MV-4-11 (cell line): ENCODE measurements around the gene SPOCK2.

ENCODE experiments used
- DNase-seq: peaks from one replicate; lab custom pipeline; 2025; lab: John Stamatoyannopoulos, UW

The SPOCK2 gene

DNA sequence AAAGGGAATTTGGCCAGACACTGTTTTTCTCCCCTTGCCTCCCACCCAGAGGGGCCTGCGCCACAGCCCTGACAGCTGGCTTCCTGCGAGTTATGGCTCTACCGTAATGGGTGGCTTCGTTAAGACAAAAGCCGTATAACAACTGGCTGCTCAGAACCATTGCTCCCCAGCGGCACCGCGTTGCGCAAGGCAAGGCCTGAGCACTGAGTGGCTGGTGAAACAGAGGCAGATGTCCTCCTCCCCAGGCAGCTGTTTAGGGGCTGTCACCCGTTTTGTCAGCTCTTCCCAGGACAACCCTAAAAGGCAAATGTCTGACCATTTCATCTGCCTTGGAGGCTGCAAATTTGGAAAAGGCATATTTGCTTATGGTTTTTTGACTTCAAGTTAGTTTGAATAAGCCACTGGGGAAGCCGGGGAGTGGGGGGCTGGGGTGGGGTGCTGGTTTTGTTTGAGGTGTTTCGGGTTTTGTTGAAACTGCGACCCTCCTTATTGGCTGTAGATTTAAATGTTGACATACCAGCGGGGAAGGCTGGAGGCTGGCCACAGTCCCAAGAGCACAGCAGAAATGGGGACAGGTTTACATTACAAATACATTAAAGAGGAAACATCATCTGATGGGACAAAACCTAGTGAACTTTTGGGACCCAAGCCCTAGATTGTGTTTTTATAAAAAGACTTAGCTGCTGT lies 681 bp upstream of the SPOCK2 start:
- peak; percentile 83 for DNase-seq

GRCh38 chr10:72087392-72087968 lies 871 bp downstream of the SPOCK2 start:
- no peak for DNase-seq

DNA sequence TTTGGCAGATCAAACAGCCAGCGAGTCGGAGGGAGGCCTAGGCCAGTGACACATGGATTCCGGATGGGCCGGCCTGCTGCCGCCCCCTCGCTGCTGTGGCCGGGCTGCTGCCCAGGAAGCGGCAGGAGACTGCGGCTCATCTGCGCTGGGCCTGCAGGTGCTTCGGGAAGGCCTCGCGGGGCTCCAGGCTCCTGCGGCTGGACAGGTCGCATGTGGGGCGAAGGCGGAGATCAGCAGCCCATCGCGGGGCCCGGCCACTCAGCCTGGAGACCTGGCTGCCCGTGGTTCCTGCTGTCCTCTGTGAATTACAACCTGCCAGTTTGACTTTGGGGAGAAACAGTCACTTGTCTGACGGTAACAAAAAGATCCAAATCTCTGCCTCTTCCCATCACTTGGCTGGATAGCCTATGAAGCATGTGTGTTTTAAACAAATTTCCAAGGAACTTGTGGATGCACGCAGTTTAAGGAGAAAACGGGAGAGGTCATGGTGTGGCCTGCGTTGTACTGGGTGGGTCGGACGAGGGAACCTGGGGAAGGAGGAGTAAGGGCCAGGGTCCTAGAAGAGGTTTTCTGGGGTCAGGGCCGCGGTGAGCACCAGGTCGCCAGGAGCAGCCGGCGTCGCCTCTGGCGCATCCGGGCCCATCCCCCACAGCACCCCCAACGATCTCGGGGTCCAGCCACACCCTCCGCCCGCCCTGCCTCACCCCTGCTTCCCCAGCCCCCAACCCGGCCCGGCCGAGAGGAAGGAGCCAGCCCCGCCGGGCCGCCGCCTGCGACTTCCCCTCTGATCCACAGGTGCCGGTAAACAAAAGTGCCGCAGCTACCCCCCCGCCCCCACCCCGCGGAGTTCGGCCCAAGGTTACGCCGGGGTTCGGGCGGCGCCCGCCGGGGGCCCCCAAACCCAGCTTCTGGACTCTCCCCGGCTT lies 1.6 kb downstream of the SPOCK2 start:
- DNase-seq = no peak

DNA sequence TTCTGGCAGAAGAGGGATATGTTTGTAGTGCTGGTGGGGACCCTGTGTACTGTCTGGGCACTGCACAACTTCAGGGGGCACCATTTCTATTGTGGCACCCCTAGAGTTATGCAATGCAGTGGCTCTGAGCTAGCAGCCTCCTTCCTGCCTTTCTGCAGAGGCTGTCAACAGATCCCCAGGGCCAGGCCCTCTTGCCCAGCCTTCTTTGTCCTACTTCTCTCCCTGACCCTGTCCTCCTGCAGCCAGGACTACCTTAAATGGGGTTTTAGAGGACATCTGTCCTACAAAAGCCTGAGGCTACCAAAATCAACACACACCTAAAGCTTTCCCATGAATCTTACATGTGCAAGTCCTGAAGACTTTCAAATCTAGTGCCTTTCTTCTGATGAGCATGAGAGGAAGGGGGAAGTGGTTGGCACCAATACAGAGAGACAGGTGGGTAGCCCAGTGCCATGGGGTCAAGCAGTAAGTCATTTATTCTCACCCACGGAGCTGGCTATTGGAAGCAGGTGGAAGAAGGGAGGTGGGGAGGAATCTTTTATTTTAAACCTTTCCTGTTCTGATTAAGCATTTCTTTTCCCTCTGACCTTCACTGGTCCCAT lies 2.4 kb downstream of the SPOCK2 start:
- DNase-seq = peak; percentile 13

DNA sequence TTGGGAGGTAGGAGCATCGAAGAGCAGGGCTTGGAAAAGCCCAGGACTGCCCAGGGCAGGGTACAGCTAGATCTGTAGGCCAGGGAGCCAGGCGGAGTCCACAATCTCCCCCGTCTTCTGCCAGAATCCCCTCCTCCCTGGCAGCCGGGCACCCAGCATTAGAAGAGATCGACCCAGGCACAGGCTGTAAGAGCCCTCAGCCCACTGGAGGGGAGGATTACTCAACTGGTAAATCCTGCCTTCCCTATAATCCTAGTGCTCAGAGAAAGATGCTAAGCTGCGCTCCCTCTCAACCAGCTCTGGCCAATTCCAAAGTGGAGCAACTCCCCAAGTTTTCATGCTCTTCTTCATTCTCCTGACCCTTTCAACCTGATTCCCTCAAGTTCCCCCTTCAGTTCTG lies 3.2 kb downstream of the SPOCK2 start:
- DNase-seq = no peak

- DNase-seq = no peak
Measured at GRCh38 chr10:72083790-72084459, 4.4 kb downstream of the SPOCK2 start.

DNA sequence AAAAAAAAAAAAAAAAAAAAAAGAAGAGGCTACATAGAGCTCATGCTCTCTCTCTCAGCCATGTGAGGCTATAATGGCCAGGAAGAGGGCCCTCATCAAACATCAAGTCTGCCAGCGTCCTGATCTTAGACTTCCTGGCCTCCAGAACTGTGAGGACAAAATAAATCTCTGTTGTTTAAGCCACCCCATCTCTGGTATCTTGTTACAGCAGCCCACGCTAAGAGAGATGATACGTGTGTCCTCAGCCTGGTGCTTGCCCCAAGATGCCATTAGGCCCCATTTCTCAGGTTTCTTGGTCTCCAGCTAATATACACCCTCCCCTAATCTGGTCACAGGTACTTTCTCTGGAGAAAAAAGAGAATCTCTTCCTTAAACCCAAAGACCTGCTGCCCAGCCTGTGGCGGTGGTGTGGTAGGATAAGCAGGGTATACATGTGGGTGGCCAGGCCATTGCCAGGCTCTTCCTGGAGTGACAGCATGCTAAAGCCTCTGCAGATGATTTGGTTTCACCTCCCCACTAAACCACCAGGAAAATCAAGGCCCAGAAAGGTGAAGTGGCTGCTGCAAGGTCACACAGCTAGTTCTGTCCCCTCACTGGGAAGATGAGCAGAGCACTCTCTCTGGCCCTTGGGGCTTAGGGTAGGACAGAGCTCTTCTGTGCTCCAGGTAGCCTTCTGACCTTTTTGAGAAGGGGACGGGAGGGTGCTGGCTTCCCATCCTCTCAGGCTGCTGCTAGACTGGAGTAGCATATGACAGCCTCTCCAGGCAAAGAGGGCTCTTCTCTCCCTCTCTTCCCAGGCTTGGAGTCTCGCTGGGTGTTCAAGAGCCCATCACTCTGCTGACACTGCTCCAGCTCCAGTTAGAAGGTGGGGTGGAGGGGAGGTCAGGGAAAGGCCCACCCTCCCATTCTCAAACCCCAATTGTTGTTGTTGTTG lies 5.2 kb downstream of the SPOCK2 start:
- no peak for DNase-seq

DNA sequence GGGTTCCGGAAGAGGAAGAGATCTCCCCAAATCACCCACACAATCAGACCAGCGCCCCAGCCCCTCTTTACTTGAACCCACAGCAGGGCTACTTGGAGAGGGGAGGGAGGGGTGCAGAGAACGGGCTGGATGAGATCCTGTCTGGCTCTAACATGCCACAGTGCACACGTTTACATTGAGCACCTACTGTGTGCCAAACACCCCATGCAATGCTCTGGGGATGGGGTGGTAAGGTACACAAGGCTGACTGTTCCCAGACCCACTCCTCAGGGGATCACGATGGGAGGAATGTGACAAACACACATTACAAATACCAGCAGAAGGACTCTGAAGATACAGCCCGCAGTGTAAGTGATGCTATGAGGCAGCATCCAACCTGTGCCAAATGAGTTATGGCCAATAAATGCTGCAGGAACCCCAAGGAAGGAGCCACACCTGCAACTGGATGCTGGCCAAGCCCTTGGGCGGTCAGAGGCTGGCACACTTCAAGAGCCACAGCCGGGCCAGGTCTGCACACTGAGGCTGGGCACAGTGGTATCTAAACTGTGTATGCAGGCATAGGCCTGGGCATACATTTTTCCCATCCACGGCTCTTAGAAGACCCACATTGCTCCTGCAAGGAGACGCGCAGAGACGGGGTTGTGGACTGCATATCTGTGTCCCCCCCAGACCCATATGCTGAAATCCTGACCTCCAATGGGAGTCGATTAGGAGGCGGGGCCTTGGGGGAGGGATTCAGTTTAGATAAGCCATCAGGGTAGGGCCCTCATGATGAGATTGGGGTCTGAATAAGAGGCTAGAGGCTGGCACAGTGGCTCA lies 6.4 kb downstream of the SPOCK2 start:
- DNase-seq = no peak

GRCh38 chr10:72081210-72081609 lies 7.1 kb downstream of the SPOCK2 start:
- DNase-seq = no peak

- DNase-seq = no peak
Measured at GRCh38 chr10:72080042-72080975, 8.0 kb downstream of the SPOCK2 start.

DNA sequence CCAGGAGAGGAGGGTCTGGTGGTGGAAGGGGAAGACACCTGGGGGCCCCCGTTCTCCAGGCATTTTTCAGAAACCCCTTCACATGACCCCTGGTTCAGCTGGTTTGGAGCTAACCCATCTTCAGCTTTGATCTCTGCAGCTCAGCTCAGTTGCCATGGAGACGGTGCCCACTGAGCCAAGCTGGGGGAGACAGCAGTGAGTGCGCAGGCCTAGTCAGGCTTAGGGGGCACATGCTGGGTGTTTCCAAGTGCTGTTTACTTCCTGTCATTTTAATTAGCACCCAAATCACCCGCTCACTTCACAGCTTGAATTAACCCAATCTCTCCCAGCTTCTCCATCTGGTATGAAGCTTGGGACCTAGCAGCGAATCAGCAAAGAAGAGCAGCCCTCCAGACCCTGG lies 9.0 kb downstream of the SPOCK2 start:
- DNase-seq = no peak

- no peak for DNase-seq
Measured at GRCh38 chr10:72077275-72077990, 10.9 kb downstream of the SPOCK2 start.

DNA sequence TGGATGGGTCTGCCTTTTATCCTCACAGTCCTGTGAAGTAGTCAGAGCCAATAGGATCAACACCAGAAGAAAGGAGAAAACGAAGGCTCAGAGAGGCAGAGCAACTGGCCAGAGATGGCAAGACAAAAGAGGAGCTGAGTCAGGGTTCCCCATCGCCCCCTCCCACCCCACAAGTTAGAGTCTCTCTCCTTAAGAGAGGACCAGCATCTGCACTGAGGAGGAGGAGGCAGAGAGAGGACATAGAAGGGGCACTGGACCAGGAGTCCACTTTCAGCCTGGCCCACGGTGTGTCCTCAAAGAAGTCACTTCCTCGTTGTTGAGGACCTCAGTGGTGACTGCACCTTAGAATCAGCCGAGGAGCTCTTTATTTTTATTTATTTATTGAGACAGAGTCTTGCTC lies 11.6 kb downstream of the SPOCK2 start:
- no peak for DNase-seq

DNA sequence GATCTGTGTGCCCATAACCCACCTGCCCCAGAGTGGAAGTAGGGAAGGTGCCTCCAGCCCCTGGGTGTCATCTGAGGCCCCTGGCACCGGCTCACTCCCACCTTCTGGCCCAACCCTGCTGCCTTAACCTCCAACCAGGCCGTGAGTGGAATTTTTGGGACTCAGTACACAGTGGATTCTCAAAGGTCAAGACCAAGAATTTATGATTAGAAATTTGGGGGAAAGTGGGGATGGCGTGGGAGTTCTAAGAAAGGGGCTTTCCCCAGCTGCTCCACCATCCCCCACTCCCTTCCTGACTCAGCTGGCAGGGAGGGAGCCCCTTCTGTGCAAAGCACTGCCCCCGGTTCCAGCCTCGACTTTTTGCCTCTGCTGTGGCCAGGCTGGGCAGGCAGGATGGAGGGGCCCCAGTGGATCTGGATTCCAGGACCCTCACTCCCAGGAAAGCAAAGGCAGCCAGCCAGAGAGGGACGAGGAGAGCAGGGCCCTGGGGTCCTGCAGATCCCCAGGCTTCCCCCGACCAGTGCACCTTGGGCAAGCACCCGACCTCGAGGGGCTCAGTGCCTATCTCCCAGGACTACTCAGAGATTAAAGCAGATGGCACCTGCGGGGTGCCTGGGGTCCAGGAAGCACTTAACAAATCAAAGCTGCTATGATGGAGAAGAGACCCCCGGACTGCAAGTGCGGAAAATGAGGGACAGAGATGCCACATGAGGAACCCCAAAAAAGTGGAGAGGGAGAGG lies 12.8 kb downstream of the SPOCK2 start:
- DNase-seq = no peak

DNA sequence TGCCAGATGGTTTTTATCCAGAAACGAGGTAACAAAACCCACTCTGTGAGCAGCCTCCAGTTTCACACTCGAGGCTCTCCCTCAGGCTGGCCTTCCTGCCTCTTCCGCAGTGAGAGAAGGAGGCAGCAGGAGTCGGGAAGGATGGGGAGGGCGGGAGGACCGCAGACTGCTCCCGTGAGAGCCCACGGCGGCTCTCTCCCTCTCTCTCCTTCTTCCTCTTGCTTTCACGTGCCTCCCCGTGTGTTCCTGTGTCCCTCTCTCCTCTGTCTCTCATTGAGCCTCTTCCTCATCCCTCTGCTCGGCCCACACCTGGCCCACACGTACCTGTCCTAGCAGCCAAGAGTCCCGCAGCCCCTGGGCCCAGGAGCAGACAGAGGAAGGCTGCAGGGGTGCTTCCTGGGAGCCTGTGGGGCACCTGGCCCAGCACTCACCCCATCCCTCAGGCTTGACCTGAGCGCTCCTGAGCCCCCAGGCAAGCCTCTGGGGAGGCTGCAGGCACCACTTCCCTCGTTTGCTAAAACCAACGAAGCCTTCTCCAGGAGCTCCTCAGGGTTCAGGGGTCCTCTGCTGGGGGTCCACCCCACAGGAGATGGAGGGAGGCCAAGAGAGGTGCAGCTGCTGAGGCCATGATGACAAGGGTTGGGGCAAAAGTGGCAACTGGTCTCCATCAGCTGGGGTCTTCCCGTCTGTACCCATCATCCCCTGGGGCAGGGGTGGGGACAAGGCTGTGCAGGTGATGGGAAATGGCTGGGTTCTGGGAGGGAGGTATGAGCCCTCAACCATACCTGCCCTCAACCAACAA lies 13.6 kb downstream of the SPOCK2 start:
- no peak for DNase-seq

DNA sequence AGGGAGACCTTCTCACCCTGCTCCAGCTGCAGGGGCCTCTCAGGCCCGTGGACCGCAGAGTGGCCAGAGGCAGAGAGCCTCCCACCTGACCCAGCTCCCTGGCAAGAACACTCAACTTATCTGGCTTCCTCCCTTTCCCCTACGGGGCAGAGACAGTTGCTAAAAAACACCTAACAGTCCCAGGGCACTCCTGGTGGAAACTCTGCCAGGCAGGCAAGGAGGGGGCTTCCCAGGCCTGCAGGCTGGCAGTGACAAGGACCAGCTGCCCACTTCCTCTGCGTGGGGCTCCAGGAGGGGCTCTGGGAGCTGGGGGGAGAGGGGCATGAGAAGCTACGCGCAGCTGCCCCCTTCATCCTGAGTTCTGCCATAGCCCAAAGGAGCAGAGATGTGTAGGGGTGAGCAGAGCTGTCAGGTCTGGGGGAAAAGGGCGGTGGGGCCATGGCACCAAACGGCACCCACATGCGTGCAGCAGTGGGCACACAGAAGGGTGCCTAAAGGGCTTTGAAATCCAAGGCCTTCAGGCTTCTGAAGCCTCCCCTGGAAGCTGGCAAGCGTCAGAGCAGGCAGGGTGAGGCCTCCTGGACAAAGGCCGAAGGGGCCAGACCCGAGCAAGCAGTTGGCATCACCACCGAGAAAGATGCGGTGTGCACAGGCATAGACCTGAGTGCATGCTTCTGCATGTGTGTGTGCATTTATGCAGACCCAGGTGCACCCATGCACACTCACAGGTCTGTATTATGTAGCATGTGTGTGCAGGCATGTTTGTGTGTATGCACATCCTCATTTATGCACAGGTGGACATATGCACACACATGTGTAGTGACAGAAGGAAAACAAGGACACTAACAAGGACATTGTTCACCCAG lies 14.4 kb downstream of the SPOCK2 start:
- DNase-seq = no peak
